A673 (cell line): ENCODE results near the gene CST11.

Experiments
- EZH2 ChIP-seq: fragments of 200-600 bp; sonication (generic); IDR thresholded peaks from 2 replicates; pipeline ENCODE4 v1.6.1; 2017; ENCODE audit warnings: borderline replicate concordance, low read depth, mild to moderate bottlenecking, mixed read lengths, antibody characterized with exemption, low read length; ENCODE audit not compliant: poor library complexity, severe bottlenecking
- TF ChIP-seq, protein P1 (sequence below): fragments of 300-800, 200-600 bp; sonication (generic); conservative IDR thresholded peaks from 2 replicates; pipeline ENCODE4 v1.5.1; 2017; ENCODE audit warnings: low read depth, mild to moderate bottlenecking, antibody characterized with exemption, low read length, moderate library complexity, mixed read lengths

DNA sequence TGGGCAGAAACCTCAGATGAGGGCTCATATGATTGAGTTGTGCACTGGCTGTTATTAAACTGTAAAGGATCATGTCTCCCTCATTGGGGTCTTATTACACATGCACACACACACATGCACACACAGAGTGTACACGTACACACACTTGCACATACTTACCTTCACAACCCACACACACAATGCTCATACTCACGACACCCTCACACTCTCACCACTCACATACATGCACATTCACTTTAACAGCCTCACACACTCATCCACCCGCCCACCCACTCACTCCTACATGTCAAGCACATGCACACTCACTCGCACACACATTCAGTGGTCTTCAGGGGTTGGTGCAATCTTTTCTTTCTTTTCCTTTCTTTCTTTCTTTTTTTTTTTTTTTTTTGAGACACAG, 7.8 kb downstream of the CST11 start:
- TF ChIP-seq, protein P1, sequence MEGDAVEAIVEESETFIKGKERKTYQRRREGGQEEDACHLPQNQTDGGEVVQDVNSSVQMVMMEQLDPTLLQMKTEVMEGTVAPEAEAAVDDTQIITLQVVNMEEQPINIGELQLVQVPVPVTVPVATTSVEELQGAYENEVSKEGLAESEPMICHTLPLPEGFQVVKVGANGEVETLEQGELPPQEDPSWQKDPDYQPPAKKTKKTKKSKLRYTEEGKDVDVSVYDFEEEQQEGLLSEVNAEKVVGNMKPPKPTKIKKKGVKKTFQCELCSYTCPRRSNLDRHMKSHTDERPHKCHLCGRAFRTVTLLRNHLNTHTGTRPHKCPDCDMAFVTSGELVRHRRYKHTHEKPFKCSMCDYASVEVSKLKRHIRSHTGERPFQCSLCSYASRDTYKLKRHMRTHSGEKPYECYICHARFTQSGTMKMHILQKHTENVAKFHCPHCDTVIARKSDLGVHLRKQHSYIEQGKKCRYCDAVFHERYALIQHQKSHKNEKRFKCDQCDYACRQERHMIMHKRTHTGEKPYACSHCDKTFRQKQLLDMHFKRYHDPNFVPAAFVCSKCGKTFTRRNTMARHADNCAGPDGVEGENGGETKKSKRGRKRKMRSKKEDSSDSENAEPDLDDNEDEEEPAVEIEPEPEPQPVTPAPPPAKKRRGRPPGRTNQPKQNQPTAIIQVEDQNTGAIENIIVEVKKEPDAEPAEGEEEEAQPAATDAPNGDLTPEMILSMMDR: no peak
- TF ChIP-seq EZH2: no peak
